Frontal cortex (tissue), 4 donors: ENCODE measurements around the gene CLEC3B. TPM values are rescaled to one million over a fixed set of nuclear protein-coding genes. Genes with fewer than 3 reads are reported as not detected.
"Not testable (repeated sequence)": the region's sequence is repeated elsewhere in the genome, so short reads cannot be mapped to it uniquely, and the experiment has no call there.

Experiments used
- DNase-seq, 2 donors: peaks; one replicate each; pipeline ENCODE4 v3.0.0; 2012; ENCODE audit warnings: low spot score in 2 of 2
- FAIRE-seq: peaks from 2 replicates; lab custom pipeline; 2012; peaks lifted over from hg19 to GRCh38; lab: Jason Lieb, UNC
- total RNA-seq: library from RNA; depleted of rRNA; stranded (reverse); fragments of >200 nt; gene quantifications from one replicate; pipeline ENCODE4 v1.2.3, GENCODE V29; 2014
- donor health status: control.
- donor health status: control.
- donor health status: control.

CLEC3B gene
- total RNA-seq, 1 donor from 2014 or later: 24.1 TPM

- no peak for FAIRE-seq
- DNase-seq: no peak
These were observed 34.2 kb downstream of the CLEC3B start for GRCh38 chr3:45060165-45060892.

GRCh38 chr3:45062697-45063070 is 36.6 kb downstream of the CLEC3B start:
- no peak for DNase-seq
- FAIRE-seq: no peak

- no peak for DNase-seq
- no peak for FAIRE-seq
These were observed 38.6 kb downstream of the CLEC3B start for GRCh38 chr3:45064512-45065372.

- FAIRE-seq (no peak), DNase-seq (no peak)
These were observed 39.2 kb downstream of the CLEC3B start for GRCh38 chr3:45065373-45065720.

- FAIRE-seq (no peak), DNase-seq (no peak)
These were observed 40.2 kb downstream of the CLEC3B start for GRCh38 chr3:45066109-45066801.

GRCh38 chr3:45067486-45067885 is 41.4 kb downstream of the CLEC3B start:
- FAIRE-seq: no peak
- no peak for DNase-seq

- FAIRE-seq: no peak
- DNase-seq: no peak
These were observed 41.8 kb downstream of the CLEC3B start for GRCh38 chr3:45067941-45068340.

- no peak for FAIRE-seq
- no peak for DNase-seq
These were observed 45.0 kb downstream of the CLEC3B start for GRCh38 chr3:45071075-45071474.

GRCh38 chr3:45075821-45076625 is 49.9 kb downstream of the CLEC3B start:
- DNase-seq (no peak), FAIRE-seq (no peak)

- not testable (repeated sequence) for FAIRE-seq, DNase-seq
These were observed 52.2 kb downstream of the CLEC3B start for GRCh38 chr3:45078256-45078655.

GRCh38 chr3:45078910-45079522 is 52.9 kb downstream of the CLEC3B start:
- DNase-seq (no peak), FAIRE-seq (no peak)

- DNase-seq (no peak), FAIRE-seq (no peak)
These were observed 53.6 kb downstream of the CLEC3B start for GRCh38 chr3:45079715-45080114.

GRCh38 chr3:45080824-45081223 is 54.7 kb downstream of the CLEC3B start:
- FAIRE-seq (no peak), DNase-seq (no peak)

- FAIRE-seq (no peak), DNase-seq (no peak)
These were observed 55.5 kb downstream of the CLEC3B start for GRCh38 chr3:45081506-45082141.

- DNase-seq: no peak
- FAIRE-seq: no peak
These were observed 56.0 kb downstream of the CLEC3B start for GRCh38 chr3:45082142-45082538.

- no peak for FAIRE-seq
- DNase-seq: no peak
These were observed 56.9 kb downstream of the CLEC3B start for GRCh38 chr3:45083023-45083422.

- DNase-seq (no peak), FAIRE-seq (no peak)
These were observed 58.3 kb downstream of the CLEC3B start for GRCh38 chr3:45084361-45084760.

GRCh38 chr3:45084820-45085816 is 59.0 kb downstream of the CLEC3B start:
- DNase-seq (no peak), FAIRE-seq (no peak)
